ENCODE results near the gene RIN2. TPM values are rescaled to one million over a fixed set of nuclear protein-coding genes. Genes with fewer than 3 reads are reported as not detected.

Gene RIN2
- total RNA-seq, 4 donors from 2014 or later, result 71.3 to 116 (median 91.8) TPM

- no peak for TF ChIP-seq CTCF (IDR thresholded peaks at IDR 0.05; ENCODE audit: low read depth)
Measured at GRCh38 chr20:19745584-19745983, 12.5 kb upstream of the RIN2 start.

- TF ChIP-seq CTCF (IDR thresholded peaks at IDR 0.05; ENCODE audit: low read depth), result no peak
Measured at GRCh38 chr20:19746396-19746795, 11.7 kb upstream of the RIN2 start.

- no peak for TF ChIP-seq CTCF (IDR thresholded peaks at IDR 0.05; ENCODE audit: low read depth)
Measured at GRCh38 chr20:19747903-19748302, 10.2 kb upstream of the RIN2 start.

- TF ChIP-seq CTCF (IDR thresholded peaks at IDR 0.05; ENCODE audit: low read depth), result no peak
Measured at GRCh38 chr20:19748681-19749080, 9.4 kb upstream of the RIN2 start.

GRCh38 chr20:19749618-19750071, 8.4 kb upstream of the RIN2 start:
- no peak for TF ChIP-seq CTCF (IDR thresholded peaks at IDR 0.05; ENCODE audit: low read depth)

GRCh38 chr20:19750101-19750606, 7.9 kb upstream of the RIN2 start:
- no peak for TF ChIP-seq CTCF (IDR thresholded peaks at IDR 0.05; ENCODE audit: low read depth)

- TF ChIP-seq CTCF (IDR thresholded peaks at IDR 0.05; ENCODE audit: low read depth), result no peak
Measured at GRCh38 chr20:19750907-19751636, 7.0 kb upstream of the RIN2 start.

All from subcutaneous adipose tissue (tissue), 4 donors.